OCI-M2 (cell line): ENCODE results near the gene DPP10.

Source experiments
- DNase-seq: peaks from one replicate; lab custom pipeline; 2025; ENCODE audit not compliant: unreplicated experiment; lab: John Stamatoyannopoulos, UW

DPP10 gene

GRCh38 chr2:115115135-115115534 is 672.7 kb downstream of the DPP10 start:
- no peak for DNase-seq

- DNase-seq = no peak
Measured at GRCh38 chr2:115118306-115118705, 675.9 kb downstream of the DPP10 start.

GRCh38 chr2:115119086-115119485 is 676.6 kb downstream of the DPP10 start:
- DNase-seq = no peak

- no peak for DNase-seq
Measured at GRCh38 chr2:115122701-115123100, 680.3 kb downstream of the DPP10 start.

- DNase-seq = no peak
Measured at GRCh38 chr2:115124817-115125216, 682.4 kb downstream of the DPP10 start.

- DNase-seq = no peak
Measured at GRCh38 chr2:115129536-115129935, 687.1 kb downstream of the DPP10 start.

- DNase-seq = no peak
Measured at GRCh38 chr2:115160531-115161080, 718.2 kb downstream of the DPP10 start.

GRCh38 chr2:115161081-115161770 is 718.8 kb downstream of the DPP10 start:
- DNase-seq = peak; percentile 49

- no peak for DNase-seq
Measured at GRCh38 chr2:115161771-115162493, 719.5 kb downstream of the DPP10 start.

- no peak for DNase-seq
Measured at GRCh38 chr2:115162494-115163293, 720.3 kb downstream of the DPP10 start.

- DNase-seq = no peak
Measured at GRCh38 chr2:115163572-115163971, 721.1 kb downstream of the DPP10 start.

GRCh38 chr2:115165529-115166109 is 723.2 kb downstream of the DPP10 start:
- DNase-seq = no peak

- no peak for DNase-seq
Measured at GRCh38 chr2:115168457-115168856, 726.0 kb downstream of the DPP10 start.

- no peak for DNase-seq
Measured at GRCh38 chr2:115169814-115170213, 727.4 kb downstream of the DPP10 start.

- DNase-seq = no peak
Measured at GRCh38 chr2:115171751-115172150, 729.3 kb downstream of the DPP10 start.

- no peak for DNase-seq
Measured at GRCh38 chr2:115174651-115175050, 732.2 kb downstream of the DPP10 start.

- DNase-seq = no peak
Measured at GRCh38 chr2:115183144-115183543, 740.7 kb downstream of the DPP10 start.

- DNase-seq = no peak
Measured at GRCh38 chr2:115190459-115190858, 748.0 kb downstream of the DPP10 start.

GRCh38 chr2:115194623-115195022 is 752.2 kb downstream of the DPP10 start:
- DNase-seq = no peak

GRCh38 chr2:115196587-115196986 is 754.1 kb downstream of the DPP10 start:
- DNase-seq = no peak

GRCh38 chr2:115199966-115200365 is 757.5 kb downstream of the DPP10 start:
- DNase-seq = no peak
